RWPE2 (cell line): ENCODE data around the gene FRMD4B.

ENCODE experiments used
- ATAC-seq: fragments of 200-7000 bp; cut with Tn5 transposase; 3 replicates; pipeline ENCODE4 v1.9.1; 2021; ENCODE audit warnings: low read depth
- DNase-seq: peaks from one replicate; pipeline ENCODE4 v3.0.0-alpha.2; 2020; ENCODE audit warnings: low spot score
- H3K27ac ChIP-seq: fragments of 450-650 bp; 2 replicates; pipeline ENCODE4 v1.5.1; 2017; ENCODE audit warnings: mild to moderate bottlenecking; ENCODE audit not compliant: poor library complexity, severe bottlenecking
- H3K27me3 ChIP-seq: fragments of 250-450 bp; sonication (Bioruptor Pico); 2 replicates; pipeline ENCODE4 v1.5.1; 2021; ENCODE audit warnings: mild to moderate bottlenecking, moderate library complexity; ENCODE audit not compliant: insufficient read depth, poor library complexity, severe bottlenecking
- H3K36me3 ChIP-seq: fragments of 250-450 bp; sonication (Bioruptor Pico); 2 replicates; pipeline ENCODE4 v1.5.1; 2020; ENCODE audit warnings: low read depth, mild to moderate bottlenecking, moderate library complexity
- H3K4me1 ChIP-seq: fragments of 250-450 bp; sonication (Bioruptor Pico); 2 replicates; pipeline ENCODE4 v1.5.1; 2021; ENCODE audit warnings: mild to moderate bottlenecking, moderate library complexity; ENCODE audit not compliant: insufficient read depth, poor library complexity, severe bottlenecking
- H3K4me3 ChIP-seq: fragments of 250-450 bp; sonication (Bioruptor Pico); 2 replicates; pipeline ENCODE4 v1.5.1; 2021; ENCODE audit warnings: mild to moderate bottlenecking, moderate library complexity; ENCODE audit not compliant: severe bottlenecking
- H3K9me3 ChIP-seq: fragments of 250-450 bp; sonication (Bioruptor Pico); 2 replicates; pipeline ENCODE4 v1.5.1; 2021; ENCODE audit warnings: mild to moderate bottlenecking, moderate library complexity; ENCODE audit not compliant: severe bottlenecking
- TF ChIP-seq, protein P1 (sequence below): fragments of 450-650 bp; IDR thresholded peaks from one replicate; pipeline ENCODE4 v1.5.1; 2017; ENCODE audit warnings: mild to moderate bottlenecking, moderate library complexity; ENCODE audit not compliant: poor library complexity, severe bottlenecking

The FRMD4B gene

DNA sequence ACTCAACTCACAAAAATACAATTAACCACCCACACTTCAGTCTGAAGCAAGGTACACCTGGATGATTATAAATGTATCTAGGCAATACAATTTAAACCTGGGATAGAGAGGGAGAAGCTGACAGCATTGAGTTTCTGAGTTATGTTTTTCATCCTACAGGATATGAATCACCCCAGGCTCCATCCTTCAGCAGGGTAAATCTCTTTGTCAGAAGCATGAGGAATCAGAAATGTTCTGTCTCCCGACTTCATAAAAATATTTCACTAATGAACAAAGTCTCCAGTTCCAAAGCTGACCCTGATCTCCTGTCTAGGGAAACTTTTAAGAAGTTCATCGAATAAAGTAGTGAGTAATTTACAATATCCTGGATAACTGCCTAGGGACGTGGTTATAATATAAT, 25.5 kb upstream of the FRMD4B start:
- peaks cover 35% of the 10 kb centered on the region for H3K4me1 ChIP-seq
- TF ChIP-seq, protein P1, sequence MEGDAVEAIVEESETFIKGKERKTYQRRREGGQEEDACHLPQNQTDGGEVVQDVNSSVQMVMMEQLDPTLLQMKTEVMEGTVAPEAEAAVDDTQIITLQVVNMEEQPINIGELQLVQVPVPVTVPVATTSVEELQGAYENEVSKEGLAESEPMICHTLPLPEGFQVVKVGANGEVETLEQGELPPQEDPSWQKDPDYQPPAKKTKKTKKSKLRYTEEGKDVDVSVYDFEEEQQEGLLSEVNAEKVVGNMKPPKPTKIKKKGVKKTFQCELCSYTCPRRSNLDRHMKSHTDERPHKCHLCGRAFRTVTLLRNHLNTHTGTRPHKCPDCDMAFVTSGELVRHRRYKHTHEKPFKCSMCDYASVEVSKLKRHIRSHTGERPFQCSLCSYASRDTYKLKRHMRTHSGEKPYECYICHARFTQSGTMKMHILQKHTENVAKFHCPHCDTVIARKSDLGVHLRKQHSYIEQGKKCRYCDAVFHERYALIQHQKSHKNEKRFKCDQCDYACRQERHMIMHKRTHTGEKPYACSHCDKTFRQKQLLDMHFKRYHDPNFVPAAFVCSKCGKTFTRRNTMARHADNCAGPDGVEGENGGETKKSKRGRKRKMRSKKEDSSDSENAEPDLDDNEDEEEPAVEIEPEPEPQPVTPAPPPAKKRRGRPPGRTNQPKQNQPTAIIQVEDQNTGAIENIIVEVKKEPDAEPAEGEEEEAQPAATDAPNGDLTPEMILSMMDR: no peak
- no peak for DNase-seq

DNA sequence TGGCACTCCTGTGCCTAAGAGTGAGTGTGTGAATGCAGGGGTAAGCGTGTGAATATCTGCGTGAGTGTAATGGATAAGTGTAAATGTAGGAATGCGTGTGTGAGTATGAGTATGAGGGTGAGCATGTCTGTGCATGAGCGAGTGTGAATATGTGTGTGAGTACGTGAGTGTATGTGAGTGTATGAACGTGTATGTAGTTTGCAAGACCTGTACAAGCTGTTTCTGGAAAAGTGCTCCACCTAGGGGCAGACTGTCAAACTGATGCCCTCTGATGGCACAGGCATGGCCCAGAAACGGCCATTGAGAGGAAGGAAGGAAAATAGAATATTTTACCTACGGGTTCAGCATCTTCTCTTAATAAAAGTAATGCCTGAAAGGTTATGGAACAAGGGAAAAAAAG, 24.4 kb upstream of the FRMD4B start:
- TF ChIP-seq, protein P1: peak; percentile 62
- peak overlapping the region; percentile 100 for H3K27ac ChIP-seq
- DNase-seq (no peak), ATAC-seq (0 out of 3 replicates have a peak, but pooled peaks have one; percentile 30)
- H3K27me3 ChIP-seq: no peaks in the 10 kb centered on the region
- H3K9me3 ChIP-seq: no peaks in the 10 kb centered on the region
- H3K4me1 ChIP-seq: peaks cover 35% of the 10 kb centered on the region
- H3K36me3 ChIP-seq: peaks cover 21% of the 10 kb centered on the region
- H3K4me3 ChIP-seq: no peak overlapping the region

More for the DNA sequence above, 25.5 kb upstream of the FRMD4B start:
- peak; percentile 95 for ATAC-seq
- Histone ChIP-seq H3K27ac (peak overlapping the region; percentile 100), H3K4me3 (no peak overlapping the region), H3K27me3 (no peaks in the 10 kb centered on the region), H3K9me3 (no peaks in the 10 kb centered on the region), H3K36me3 (peaks cover 11% of the 10 kb centered on the region; the same call in 1 of the 2 replicates)

DNA sequence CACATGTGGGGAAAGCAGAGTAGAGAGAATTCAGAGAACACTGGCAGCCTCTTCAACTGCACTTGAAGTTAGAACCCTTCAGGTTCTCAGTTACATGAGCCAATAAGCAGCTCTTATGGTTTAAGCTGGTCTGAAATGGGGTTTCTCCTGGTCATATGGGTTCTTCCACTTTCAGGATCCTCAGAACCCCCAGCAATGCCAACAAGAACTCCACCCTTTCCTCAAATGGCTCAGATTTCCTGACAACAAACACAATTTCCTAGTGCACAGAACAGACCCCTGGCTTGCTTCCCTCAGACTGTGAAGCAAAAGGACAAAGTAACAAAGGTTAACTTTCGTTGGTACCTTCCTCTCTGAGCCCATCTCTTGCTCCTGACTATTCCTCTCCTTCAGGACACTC, 23.9 kb upstream of the FRMD4B start:
- peak overlapping the region; percentile 100 for H3K27ac ChIP-seq
- peaks cover 35% of the 10 kb centered on the region for H3K4me1 ChIP-seq
- ATAC-seq: no peak
- H3K27me3 ChIP-seq: no peaks in the 10 kb centered on the region
- TF ChIP-seq, protein P1: no peak
- no peak overlapping the region for H3K4me3 ChIP-seq
- peaks cover 25% of the 10 kb centered on the region for H3K36me3 ChIP-seq
- H3K9me3 ChIP-seq: no peaks in the 10 kb centered on the region
- no peak for DNase-seq

DNA sequence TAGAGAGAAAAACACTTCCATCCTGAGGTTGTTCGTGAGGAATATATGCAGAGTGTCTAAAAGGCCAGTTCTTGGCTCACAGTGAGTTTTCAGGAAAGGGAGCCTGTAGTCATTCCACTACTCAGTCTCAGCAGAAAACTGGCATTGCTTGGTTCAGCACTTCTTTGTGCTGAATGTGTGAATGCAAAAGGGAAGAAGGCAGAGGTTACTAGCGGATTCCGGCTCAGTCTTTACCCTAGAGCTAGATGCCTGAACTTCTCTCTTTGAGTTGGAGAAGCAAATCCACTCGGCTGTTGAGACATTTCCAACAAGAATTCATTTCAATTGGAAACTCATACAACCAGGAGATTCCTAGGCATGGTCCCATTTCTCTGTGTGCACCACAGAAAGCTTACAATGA, 23.1 kb upstream of the FRMD4B start:
- Histone ChIP-seq H3K4me1 (peaks cover 37% of the 10 kb centered on the region), H3K27ac (peak overlapping the region; percentile 100), H3K27me3 (no peaks in the 10 kb centered on the region), H3K4me3 (no peak overlapping the region), H3K9me3 (no peaks in the 10 kb centered on the region), H3K36me3 (peaks cover 30% of the 10 kb centered on the region)
- DNase-seq: no peak
- ATAC-seq: no peak
- TF ChIP-seq, protein P1: no peak

DNA sequence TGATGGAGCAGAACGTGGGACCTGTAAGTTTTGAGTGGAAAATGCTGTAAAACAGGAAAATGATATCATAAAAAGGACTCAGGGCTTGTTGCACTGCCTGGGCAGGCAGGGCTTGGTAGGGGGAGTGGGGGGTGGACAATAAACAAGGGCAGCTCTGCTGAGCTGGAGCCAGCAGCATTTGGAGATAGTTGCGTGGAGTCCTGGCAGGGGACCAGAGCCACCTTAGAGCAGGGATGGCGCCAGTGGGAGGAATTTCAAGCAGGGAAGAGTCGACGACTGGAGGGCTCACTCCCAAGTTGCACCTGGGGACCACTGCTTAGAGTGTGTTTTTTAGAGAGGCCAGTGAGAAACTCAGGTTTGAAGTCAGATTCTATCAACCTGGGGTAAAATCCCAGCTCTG, 22.7 kb upstream of the FRMD4B start:
- Histone ChIP-seq H3K4me1 (peaks cover 38% of the 10 kb centered on the region), H3K9me3 (no peaks in the 10 kb centered on the region), H3K4me3 (no peak overlapping the region), H3K36me3 (peaks cover 32% of the 10 kb centered on the region), H3K27me3 (no peaks in the 10 kb centered on the region), H3K27ac (no peak overlapping the region)
- ATAC-seq: no peak
- no peak for DNase-seq
- TF ChIP-seq, protein P1: no peak
